ENCODE results near the gene YIPF3.
"Not testable (repeated sequence)": the region's sequence is repeated elsewhere in the genome, so short reads cannot be mapped to it uniquely, and the experiment has no call there.

The YIPF3 gene

DNA sequence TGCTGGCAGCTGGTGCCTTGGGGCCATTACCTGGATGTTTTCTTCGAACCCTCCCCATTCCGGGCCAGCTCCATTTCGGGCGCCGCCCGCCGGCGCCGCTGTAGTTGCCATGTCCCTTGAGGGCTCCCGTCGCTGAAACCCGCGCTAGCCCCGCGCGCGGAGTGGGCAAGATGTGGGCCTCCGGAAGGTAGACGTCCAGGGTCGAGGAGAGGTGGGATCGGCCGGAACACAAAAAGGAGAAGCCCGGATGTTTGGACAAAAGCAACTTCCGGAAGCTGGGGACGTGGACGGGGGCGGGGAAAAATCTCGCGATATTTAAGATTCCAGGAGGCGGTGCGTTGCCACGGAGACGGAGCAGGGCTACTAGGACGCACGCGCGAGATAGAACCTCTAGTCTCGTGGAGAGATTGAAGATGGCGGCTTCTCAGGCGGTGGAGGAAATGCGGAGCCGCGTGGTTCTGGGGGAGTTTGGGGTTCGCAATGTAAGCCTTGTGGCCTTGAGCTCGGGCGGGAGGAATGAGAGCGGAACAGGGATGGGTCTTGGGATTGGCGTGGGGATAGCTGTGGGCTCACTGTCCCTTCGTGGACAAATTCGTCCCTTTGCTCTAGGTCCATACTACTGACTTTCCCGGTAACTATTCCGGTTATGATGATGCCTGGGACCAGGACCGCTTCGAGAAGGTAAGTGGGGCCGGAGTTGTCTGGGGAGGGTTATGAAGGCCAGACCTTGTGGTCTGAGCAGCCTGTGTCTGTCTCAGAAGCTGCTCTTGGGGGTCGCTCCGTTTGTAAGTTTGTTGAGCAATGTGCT is at the start of gene YIPF3, which contains the start of gene POLR1C:
Gene YIPF3 (minus strand): TSS at position 230 of the 808 bp plus-strand sequence. CDS start 119 bp downstream, at position 111.
Gene POLR1C (plus strand): TSS at position 393 of the 808 bp plus-strand sequence. CDS start 21 bp downstream, at position 414.
- peak within 1 kb of the TSS; percentile 99 for H3K4me3 ChIP-seq (ENCODE audit: low read depth, low read length)
- TF ChIP-seq, protein P1, sequence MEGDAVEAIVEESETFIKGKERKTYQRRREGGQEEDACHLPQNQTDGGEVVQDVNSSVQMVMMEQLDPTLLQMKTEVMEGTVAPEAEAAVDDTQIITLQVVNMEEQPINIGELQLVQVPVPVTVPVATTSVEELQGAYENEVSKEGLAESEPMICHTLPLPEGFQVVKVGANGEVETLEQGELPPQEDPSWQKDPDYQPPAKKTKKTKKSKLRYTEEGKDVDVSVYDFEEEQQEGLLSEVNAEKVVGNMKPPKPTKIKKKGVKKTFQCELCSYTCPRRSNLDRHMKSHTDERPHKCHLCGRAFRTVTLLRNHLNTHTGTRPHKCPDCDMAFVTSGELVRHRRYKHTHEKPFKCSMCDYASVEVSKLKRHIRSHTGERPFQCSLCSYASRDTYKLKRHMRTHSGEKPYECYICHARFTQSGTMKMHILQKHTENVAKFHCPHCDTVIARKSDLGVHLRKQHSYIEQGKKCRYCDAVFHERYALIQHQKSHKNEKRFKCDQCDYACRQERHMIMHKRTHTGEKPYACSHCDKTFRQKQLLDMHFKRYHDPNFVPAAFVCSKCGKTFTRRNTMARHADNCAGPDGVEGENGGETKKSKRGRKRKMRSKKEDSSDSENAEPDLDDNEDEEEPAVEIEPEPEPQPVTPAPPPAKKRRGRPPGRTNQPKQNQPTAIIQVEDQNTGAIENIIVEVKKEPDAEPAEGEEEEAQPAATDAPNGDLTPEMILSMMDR (IDR thresholded peaks at IDR 0.05; ENCODE audit: low read depth, low read length) = no peak

DNA sequence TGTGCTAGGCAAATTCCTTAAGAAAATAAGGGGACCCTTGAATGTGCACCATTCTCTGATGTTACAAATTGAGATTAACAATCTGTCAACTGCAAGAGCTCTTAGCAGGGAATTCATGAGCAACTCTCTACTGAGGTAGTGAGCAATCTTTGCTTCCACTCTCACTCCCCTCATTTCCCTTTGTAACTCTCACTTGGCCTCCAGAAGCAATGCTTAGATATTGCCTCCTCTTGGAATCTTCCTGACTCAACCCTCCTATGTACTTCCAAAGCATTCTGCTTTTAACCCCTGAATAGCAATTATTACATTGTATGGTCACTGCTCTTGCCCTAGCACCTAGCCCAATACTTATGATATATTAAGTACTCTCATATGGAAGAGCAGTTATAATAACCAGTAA is 42.6 kb upstream of the YIPF3 start:
- H3K4me3 ChIP-seq (ENCODE audit: low read depth, low read length) = no peak overlapping the region
- TF ChIP-seq, protein P1 (IDR thresholded peaks at IDR 0.05; ENCODE audit: low read depth, low read length) = no peak

DNA sequence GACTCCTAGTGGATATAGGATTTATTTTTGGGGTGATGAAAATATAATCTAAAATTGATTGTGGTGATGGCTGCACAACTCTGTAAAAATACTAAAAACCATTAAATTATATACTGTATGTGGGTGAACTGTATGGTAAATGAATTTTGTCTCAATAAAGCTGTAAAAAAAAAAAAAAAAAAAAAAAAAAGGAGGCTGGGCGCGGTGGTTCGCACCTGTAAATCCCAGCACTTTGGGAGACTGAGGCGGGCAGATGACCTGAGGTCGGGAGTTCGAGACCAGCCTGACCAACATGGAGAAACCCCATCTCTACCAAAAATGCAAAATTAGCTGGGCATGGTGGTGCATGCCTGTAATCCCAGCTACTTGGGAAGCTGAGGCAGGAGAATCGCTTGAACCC is 40.9 kb upstream of the YIPF3 start:
- not testable (repeated sequence) for H3K4me3 ChIP-seq (ENCODE audit: low read depth, low read length)

DNA sequence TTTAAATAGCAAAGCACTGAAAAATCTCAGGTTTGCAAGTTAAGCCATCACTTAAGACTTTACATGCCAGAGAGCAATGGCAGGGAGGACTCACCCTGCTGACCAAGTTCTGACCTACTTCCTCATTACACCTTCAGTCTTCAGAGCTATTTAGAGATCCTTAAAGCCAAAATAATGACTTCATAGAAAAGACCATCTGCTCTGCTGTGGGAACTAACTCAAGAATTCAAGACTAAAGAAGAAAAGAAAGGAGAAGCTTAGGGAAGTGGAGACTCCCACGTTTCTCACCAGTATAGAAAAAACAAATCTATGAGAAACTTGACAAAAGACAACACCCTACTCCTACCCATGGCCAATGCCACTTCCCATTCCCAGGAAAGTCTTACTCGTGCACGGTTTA is 30.5 kb upstream of the YIPF3 start:
- TF ChIP-seq, protein P1 (IDR thresholded peaks at IDR 0.05; ENCODE audit: low read depth, low read length) = no peak
- H3K4me3 ChIP-seq (ENCODE audit: low read depth, low read length) = no peak overlapping the region

GRCh38 chr6:43544461-43544860 is 27.7 kb upstream of the YIPF3 start:
- TF ChIP-seq, protein P1 (IDR thresholded peaks at IDR 0.05; ENCODE audit: low read depth, low read length) = no peak
- no peak overlapping the region for H3K4me3 ChIP-seq (ENCODE audit: low read depth, low read length)

DNA sequence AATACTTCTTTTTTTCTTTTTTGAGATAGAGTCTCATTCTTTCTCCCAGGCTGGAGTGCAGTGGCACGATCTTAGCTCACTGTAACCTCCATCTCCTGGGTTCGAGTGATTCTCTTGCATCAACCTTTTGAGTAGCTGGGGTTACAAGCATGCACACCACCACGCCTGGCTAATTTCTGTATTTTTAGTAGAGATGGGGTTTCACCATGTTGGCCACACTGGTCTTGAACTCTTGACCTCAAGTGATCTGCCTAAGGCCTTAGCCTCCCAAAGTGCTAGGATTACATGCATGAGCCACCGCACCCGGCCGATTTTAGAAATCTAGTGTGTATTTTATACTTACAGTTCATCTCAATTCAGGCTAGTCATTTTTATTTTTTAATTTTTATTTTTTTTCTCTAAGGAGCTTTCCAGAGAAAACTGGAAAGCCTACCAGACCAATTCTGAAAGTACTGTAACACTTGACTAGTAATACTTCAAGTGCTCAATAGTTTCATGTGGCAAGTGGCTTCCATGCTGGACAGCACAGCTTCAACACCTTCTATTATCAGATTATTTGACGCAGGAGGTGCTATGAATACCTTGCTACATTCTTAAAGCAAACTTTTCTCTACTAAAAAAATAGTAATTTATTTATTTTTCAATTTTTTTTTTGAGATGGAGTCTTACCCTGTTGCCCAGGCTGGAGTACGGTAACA is 25.2 kb upstream of the YIPF3 start:
- no peak overlapping the region for H3K4me3 ChIP-seq (ENCODE audit: low read depth, low read length)
- TF ChIP-seq, protein P1 (IDR thresholded peaks at IDR 0.05; ENCODE audit: low read depth, low read length) = no peak

GRCh38 chr6:43540507-43540906 is 23.8 kb upstream of the YIPF3 start:
- TF ChIP-seq, protein P1 (IDR thresholded peaks at IDR 0.05; ENCODE audit: low read depth, low read length) = no peak
- no peak overlapping the region for H3K4me3 ChIP-seq (ENCODE audit: low read depth, low read length)

GRCh38 chr6:43539409-43539808 is 22.7 kb upstream of the YIPF3 start:
- not testable (repeated sequence) for H3K4me3 ChIP-seq (ENCODE audit: low read depth, low read length)

- H3K4me3 ChIP-seq (ENCODE audit: low read depth, low read length) = not testable (repeated sequence)
These were observed 22.3 kb upstream of the YIPF3 start for GRCh38 chr6:43538986-43539385.
